Activated effector memory CD4-positive, alpha-beta T cell treated with Interleukin-2 at 50 U/mL for 16 hours (primary cell): ENCODE data around the gene SAG.
"Not testable (repeated sequence)": the region's sequence is repeated elsewhere in the genome, so short reads cannot be mapped to it uniquely, and the experiment has no call there.

ENCODE experiments used
- DNase-seq: peaks from one replicate; pipeline ENCODE4 v3.0.0-alpha.2; 2020

Gene SAG

DNA sequence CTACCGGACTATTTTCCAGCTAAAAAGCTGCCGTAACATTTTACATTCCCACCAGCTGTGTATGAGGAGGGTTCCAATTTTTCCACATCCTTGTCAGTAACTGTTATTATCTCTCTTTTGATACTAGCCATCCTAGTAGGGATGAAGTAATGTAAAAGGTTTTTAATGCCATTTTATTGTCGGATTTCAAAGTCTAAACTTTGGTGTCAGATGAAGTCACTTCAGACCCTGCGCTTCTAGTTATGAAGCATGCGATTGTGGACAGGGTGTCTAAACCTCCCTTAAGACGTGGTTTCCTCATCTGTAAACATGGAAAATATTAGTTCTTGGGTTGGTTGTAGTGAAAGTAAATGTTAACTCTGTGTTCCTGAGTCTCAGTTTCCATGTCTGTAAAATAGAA, 51.3 kb downstream of the SAG start:
- DNase-seq: no peak

DNA sequence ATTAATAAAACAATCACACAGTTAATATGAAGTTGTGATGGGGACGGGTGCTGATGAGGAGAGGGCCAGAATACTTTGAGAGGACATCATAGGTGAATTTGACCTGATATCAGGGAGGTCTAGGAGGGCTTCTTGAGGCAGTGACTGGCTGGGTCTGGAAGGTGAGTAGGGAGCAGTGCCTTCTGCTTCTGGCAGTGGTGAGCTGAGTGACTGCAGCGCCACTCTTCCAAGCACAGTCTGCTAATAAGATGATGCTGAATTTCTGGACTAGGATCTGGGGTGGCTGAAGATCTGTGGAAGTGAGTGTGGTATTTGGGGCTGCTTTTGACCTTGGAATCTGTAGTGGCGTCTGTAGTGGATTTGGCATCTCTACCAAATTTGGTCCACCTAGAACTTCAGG, 52.2 kb downstream of the SAG start:
- DNase-seq: no peak

DNA sequence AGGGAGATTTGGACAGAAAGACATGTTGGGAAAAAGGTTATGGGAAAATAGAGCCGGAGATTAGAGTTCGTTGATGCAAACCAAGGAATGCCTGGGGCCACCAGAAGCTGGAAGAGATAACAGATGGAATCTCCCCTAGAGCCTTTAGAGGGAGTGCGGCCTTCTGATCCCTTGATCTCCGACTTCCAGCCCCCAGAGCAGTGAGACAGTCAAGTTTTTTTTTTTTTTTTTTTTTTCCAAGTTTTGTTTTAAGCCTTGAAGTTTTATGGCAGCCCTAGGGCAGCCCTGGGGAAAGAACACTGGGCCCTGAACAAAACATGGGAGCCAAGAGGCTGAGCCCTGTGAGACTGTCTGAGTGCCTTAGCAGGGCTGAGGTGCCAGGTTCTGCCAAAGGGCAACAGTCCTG, 53.2 kb downstream of the SAG start:
- DNase-seq: no peak

DNA sequence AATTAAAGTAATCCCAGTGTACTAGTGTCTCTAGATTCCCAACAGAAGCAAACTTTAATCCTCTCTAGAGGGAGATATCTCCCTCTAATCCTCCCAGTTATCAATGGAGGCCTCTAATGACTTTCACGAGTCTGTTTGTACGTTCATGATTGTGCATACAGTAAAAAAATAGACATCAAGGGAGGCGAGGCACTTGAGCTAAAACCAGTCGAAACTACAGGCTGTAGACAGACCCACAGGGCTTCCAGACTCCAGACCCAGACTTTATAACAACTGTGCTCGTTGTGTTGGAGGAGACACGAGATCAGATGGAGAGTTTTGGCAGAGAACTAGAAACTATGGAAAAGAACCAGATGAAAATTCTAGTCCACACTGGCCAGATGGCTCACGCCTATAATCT, 53.7 kb downstream of the SAG start:
- DNase-seq: no peak

DNA sequence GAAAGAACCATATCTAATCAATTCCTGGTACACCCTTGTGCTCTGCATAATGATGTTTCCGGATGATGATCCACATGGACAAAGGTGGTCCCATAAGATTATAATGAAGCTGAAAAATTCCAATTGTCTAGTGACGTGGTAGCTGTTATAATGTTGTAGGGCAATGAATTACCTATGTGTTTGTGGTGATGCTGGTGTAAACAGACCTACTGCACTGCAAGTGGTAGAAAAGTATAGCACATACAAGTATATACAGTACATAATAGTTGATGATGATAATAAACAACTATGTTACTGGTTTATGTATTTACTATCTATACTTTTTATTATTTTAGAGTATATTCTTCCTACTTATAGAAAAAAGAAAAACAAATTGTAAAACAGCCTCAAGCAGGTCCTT, 55.1 kb downstream of the SAG start:
- no peak for DNase-seq

DNA sequence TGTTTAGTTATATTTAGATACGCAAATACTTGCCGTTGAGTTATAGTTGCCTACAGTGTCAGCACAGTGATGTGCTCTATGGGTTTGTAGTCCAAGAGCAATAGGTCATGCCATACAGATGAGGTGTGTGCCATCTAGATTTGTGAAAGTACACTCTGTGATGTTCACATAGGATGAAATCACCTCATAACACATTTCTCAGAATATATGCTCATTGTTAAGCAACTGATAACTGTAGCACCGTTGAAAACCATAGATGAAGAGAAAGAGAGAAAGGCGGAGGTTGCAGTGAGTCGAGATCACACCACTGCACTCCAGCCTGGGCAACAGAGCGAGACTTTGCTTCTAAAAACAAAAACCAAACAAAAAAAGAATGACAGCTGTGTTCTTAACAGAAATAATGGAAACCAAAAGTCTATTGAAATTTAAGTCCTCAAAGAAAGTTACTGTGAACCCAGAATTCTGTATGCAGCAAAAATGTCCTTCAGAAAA, 56.2 kb downstream of the SAG start:
- no peak for DNase-seq

DNA sequence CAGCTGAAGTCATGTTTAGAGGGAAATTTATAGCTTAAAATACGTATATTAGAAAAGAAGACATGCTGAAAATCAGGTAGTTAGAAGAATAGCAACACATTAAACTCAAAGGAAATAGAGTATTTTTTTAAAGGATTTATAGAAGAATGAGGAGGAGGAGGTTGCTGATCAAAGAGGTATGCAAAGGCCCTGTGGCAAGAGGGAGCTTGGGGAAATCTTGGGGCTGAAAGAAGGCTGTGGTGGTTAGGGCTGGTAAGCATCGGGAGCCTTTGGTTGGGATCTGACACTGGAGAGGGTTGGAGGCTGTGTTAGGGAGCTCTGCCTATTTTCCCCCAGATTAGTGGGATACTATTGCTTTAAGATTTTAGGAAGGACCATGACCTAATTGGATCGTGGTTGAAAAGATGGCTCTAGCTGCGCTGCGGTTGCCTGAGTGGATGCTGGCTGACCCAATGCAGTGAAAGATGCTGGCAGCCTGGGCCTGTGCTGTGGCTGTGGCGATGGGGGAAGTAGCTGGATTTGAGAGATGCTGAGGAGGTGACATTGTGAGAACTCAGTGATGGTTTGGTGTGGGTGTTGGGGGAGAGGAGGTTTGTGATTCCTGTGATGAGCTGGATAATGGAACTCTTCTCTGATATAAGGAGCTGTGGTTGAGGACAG, 58.4 kb downstream of the SAG start:
- DNase-seq: no peak

DNA sequence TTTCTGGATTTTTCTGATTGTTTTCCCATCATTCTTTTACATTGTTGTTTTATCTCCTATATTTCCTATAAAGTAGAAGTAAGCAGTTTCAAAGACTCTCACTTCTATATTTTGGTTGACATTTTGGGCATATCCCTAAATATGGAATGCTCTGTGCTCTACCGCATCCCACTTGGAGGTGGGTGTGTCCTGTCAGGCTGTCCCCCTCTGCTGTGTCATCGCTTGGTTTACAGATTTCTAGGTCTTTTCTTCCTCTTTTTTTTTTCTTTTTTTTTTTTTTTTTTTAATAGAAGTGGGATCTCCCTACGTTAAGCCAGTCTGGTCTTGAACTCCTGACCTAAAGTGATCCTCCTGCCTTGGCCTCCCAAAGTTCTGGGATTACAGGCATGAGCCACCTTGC, 60.0 kb downstream of the SAG start:
- no peak for DNase-seq

DNA sequence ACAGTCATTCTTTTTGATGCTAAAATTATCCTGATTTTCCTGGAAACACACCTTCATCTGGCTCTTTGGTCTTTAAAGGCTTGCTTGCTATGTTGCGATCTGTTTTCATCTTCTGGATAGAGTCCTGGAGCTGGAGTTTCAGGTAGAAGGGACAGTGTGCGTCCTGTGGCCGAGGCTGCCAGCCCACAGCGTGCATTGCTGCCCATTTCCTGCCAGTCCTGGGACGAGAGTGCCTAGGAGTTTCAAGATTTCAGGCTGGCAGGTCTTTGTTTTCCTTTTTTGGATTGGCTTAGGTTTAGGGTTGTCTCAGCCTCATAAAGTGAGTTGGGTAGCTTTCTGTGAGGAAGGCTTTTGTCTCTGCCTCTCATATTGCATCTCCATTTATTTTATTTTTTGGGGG, 61.1 kb downstream of the SAG start:
- DNase-seq: no peak

DNA sequence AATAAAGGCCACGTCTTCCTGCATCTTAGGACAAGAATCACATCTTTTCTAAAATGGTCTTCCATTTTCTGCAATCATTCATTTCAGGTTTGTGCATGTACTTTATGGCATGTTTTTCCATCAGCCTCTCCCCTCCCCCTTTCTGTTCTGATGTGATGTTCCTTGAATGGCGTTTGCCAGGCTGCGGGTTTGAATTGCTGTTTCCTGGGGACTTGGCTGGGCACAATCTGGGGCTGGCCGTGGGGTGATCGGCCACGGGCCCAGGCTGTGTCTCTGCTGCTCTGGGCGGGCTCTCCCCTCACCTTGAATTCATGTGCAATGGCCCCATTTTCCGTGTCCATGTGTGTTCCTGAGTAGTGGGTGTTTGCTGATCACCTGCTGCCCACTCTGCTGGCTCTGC, 61.8 kb downstream of the SAG start:
- DNase-seq: no peak

DNA sequence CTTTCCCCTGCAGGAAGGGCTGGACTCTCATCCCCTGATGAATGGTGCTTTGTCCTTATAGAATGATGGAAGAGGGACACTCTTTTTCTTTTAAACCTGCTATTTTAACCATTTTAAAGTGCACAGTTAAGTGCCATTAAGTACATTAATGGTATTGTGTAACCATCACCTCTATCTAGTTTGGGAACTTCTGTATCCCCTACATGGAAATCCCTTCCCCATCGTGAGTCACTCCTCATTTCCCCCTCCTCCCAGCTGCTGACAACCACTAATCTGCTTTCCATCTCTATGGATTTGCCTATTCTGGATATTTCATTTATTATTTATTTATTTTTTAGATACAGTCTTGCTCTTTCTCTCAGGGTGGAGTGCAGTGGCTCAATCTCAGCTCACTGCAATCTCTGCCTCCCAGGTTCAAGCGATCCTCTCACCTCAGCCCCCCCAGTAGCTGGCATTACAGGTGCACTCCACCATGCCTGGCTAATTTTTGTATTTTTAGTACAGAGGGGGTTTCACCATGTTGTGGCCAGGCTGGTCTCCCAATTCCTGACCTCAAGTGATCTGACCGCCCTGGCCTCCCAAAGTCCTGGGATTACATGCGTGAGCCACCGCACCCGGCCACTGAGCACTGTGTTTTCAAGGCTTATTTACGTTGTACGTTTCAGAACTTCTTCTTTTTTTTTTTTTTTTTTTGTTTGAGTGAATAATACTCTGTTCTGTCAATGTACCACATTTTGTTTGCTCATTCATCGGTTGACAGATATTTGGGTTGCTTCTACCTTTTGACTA, 62.5 kb downstream of the SAG start:
- DNase-seq: no peak

DNA sequence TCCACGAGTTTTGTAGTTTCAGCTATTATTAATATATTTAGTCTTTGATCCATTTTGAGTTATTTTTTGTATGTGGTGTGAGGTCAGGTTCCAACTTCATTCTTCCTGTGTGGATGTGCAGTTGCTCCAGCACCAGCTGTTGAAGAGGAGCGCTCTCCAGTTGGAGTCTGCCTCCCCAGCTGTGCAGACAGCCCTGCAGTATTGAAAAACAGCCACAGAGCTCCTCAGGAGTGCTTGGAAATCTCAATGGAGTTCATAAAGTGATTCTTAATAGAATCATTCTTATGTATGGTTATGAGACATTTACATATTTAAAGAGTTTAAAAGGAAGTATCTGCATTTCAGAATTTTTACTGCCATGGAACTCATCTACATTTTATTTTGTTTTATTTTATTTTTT, 64.0 kb downstream of the SAG start:
- DNase-seq: no peak

DNA sequence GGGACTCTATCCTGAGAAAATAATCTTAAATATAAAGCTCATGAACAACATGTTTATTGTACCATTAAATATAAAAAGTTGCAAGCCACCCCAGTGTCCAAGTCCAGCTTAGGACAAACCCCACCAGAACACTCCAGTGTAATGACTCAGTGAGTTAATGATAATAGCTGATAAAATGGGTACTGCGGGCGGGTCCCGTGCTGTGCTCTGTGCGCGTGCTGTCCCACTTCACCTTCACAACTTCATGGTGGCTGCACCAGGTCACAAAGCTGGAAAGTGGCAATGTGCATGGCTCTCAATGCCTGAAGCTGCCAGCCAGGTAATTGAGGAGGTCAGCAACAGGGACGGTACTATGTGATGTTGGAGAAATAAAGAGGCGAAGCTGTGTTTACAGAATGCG, 65.2 kb downstream of the SAG start:
- DNase-seq: no peak

DNA sequence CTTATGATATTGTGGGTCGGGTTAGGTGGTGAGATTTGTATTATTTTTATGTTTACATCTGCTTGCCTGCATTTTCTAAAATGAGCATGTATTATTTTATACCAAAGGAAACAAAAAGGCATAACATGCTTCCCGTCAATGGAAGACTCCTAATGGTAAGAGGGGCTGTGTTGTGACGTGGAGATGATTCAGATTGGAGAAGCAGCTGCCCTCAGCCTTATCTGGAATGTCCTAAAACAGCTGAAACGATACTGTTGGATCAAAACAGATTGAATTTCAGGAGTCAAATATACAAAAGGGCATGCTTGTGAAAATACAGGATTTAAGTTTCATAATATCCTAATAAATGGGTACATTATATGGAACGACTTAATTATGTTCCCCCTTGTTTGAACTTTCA, 65.7 kb downstream of the SAG start:
- no peak for DNase-seq

DNA sequence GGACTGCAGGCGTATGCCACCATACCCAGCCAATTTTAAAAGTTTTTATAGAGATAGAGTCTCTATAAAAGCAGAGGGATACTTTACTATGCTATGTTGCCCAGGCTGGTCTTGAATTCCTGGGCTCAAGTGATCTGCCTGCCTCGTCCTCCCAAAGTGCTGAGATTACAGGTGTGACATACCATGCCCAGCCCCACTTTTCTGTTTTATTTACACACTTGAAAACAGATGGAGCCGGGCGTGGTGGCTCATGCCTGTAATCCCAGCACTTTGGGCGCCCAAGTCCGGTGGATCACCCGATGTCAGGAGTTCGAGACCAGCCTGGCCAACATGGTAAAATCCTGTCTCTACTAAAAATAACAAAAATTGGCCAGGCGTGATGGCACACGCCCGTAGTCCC, 67.2 kb downstream of the SAG start:
- not testable (repeated sequence) for DNase-seq

DNA sequence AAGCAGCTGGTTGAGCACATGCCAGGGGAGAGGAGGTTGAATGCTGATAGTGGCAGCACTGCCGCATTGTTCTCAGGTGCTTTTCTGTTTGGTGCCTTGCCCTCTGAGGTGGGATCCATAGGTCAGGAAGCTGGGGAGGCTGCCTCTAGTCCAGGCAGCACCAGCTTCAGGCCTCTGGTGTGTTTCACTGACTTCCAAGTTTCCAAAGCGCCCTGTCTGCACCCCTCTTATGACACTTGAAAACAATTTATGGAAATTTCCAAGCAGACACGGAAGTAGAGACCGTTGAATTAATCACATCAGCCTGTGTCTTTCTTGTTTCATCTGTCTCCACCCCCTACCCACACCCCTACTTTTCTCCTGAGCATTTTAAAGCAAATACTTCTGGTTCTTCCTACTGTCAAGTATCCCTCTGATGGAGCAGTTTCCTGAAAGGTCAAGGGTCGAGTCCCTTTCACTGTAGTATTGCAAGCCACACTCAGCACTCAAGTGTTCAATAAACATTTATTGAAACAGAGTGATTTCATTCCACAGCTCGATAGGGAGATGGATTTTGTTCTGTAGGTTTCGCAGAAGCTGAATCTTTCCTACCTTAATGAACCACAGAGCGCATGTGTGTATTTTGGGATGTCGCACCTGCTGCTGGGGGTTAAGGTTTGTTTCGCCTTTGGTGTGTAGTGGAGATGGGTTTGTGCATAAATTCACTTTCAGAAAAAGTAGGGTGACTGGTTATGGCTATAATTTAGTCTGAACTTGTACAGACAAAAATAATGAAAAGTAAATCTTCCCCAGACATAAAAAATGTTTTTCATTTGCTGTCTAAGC, 68.1 kb downstream of the SAG start:
- DNase-seq: no peak

DNA sequence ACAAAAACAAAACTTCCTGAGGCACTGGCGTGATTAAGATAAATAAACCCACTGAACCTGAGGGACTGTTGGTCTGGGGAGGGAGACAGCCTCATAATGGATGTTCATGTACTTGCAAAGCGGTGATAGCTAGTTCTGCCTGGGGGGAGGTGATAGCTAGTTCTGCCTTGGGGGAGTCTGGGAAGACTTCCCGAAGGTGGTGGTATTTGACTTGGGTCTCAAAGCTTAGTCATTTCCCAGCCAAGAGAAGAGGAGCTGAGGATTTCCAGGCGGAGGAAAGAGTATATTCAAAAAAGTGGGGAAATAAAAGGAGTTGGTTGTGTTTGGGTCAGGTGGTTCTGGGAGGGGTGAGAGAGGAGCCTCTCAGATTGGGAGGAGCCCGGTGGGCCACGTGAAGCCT, 71.4 kb downstream of the SAG start:
- no peak for DNase-seq

DNA sequence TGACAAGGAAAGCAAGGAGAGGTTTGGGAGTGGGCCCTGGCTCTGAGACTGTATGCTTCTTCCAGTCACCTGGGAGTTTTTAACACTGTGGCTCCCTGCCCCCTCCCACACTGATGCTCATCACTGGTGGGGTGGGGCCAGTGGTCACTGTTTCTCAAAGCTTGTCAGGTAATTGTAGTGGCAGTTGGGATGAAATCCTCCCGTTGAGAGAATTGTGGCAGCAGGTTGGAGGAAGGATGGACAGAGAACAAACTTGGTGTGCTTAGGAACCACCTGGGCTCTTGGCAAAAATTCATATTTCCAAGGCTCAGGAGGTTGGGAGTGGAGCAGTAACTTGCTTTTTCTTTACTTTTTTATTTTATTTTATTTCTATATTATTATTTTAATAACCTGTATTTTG, 71.8 kb downstream of the SAG start:
- DNase-seq: no peak

DNA sequence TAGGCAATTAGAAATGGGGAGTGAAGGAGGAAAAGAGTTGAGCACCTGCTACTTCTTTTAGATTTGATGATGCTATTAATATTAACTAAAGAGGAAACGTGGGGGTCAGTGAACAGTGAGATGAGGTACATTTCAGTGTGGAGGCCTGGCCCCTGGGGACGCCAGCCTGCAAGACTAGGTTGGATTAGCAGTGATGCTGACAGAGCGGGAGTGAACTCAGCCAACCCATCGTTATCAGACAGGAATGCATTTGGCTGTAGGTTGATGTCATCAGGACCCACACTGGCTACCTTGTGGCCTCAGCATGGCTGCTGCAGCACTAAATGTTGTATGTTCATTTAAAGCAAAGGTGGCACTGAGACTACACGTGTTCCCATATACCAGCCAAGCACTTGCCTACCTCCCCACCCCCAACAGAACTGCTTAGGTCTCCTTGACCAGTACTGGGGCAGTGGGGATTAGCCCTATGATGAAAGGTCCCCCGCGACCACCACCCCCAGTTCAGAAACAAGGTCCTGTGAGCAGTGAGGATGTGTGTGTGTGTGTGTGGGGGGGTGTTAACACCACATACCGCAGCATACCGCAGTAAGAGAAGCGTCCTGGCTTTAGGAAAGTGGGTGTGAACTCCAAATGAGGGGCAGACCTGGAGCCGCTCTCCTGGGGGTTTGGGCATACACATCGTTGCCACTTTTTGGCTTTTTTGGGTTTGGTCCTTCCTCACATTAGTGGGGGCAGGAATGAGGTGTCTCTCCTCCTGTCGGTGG, 72.7 kb downstream of the SAG start:
- no peak for DNase-seq

DNA sequence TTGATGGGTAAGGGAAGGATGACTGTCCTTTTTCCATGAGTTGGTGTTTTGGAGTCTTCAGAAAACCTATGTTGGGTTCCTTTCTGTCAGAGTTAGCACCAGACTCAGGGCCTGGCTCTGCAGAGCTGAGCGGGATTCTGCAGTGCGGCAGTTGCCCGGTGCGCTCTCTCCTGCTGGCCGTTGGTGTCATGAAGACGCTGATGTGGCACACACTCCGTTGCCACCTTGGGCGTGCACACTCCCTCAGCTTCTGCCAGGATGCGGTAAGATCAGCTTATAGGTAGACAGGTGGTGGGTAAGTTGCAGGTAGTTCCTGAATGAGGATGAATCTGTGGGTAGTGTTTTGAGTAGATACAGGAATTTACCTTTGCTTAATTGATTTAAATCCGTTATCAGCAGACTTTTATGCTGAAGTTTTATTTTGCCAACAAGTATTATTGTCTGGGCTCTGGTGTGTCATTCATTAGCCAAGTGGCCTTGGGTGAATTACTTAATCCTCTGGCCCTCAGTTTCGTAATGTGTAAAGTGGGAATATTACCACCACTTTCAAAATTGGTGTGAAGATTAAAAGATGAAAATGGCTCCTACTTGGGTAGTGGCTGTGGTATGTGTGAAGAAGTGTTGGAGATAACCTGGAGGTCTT, 73.5 kb downstream of the SAG start:
- no peak for DNase-seq

DNA sequence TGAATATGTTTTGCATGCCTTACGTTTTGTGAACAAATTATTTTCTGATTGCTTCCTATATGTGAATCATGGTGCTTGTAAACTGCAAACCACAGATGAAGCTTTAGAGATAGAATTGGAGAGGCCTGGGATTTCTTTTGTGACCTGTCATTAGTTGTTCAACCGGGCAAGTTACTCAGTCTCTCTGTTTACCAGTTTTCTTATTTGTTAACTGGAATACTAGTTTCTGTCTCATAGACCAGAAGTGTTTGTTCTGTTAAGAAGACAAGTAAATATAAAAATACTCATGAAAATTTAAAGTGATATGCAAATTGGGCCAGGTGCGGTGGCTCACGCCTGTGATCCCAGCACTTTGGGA, 74.0 kb downstream of the SAG start:
- DNase-seq: no peak

DNA sequence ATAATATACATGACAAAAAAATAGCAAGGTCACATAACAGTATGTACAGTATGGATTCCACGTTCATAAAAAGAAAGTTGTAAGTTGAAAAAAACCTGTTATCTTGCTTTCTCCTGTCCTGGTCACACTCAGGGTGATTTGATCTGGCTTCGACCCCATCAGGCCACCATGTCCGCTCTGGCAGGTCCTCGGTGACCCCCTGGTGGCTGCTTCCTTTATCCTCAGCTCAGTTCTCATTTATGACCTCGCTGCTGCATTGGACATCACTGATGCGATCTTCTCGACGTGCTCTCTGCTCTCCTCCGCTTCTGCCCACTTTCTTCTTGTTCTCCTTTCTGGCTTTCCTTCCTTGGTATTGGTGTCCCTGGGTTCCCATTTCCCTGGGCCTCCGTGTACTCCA, 76.4 kb downstream of the SAG start:
- no peak for DNase-seq
